Measurements from ENCODE around the gene CMTM5.

CMTM5 gene

GRCh38 chr14:23376482-23377197 lies at the start of gene CMTM5:
CMTM5 (plus strand) TSS chr14:23377046; CDS start chr14:23377252, 206 bp downstream.
- DNase-seq: no peak

GRCh38 chr14:23327947-23328744 lies 48.7 kb upstream of the CMTM5 start:
- DNase-seq: peak; percentile 35

DNA sequence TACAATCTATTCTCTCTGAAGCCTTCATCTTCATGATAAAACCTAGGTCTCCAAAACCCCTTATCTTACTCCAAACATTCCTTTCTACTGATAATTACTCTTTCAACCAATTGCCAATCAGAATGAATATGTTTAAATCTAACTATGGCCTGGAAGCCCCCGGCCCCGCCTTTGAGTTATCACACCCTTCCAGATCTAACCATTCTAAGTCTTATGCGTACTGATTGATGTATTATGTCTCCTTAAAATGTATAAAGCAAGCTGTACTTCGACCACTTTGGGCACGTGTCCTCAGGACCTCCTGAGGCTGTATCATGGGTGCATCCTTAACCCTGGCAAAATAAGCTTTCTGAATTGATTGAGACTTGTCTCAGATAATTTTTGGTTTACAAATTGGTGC lies 41.2 kb upstream of the CMTM5 start:
- DNase-seq: no peak

- no peak for DNase-seq
Measured at GRCh38 chr14:23339506-23340268, 37.2 kb upstream of the CMTM5 start.

- no peak for DNase-seq
Measured at GRCh38 chr14:23344481-23344880, 32.4 kb upstream of the CMTM5 start.

DNA sequence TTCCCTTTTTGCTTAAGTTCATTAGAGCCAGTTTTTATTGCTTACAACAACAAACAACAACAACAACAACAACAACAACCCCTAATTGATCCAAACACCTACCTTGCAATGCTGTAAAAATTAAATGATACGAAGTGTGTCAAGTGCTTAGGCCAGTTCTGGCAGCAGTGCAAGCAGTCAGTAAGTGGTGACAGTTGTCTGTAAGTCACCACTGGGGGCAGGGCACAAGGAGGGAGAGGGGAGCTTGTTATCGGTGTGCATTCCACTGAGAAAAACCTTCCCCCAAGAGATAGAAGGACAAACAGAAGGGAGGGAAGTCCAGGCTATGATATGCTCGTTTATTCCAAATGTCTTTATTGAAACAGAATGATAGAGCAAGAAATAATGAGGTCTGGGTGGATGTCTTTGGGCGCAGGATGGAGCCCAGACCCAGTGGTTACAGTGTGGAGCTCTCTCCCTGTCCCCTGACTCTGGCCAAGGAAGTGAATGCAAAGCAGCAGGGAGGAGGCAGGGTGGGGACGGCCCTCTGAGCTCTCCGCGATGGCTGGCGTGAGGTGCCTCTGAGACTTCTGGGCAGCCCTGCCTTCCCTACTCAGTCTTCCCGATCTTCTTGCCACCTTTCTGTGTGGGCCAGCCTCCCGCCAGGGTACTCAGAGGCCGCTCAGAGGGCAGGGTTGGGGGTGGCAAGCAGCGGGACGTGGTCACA lies 30.7 kb upstream of the CMTM5 start:
- no peak for DNase-seq

DNA sequence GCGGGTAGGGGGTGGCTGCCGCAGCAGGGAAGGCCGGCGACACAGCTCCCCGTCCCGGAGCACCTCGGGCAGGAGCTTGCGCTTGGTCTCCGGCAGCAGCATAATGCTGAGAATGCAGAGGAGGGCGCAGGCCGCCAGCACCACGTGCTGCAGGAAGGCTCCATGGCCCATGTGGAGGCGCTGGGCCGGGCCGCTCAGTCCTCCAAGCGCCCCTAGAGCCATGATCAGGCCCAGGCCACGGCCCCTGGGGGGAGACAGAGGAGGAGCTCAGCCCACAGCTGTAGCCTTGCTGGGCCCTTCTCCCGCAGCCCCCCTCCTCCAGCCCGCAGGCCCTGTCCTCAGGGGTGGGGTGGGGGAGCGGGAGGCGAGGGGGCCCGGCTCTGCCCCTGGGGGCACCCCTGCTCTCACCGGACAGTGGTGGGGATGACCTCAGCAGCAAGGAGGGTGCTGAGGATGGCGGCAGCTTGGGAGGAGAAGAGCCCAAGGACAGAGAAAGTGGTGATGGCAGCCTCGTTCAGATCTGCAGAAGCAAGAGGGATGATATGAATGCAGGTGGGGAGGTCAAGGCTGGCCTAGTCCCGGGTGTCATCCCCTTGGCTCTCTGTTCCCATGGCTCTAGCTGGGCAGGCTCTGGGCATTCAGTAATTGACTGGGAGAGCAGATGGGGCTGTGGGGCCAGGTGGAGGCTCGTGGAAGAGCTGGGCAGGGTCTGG lies 30.0 kb upstream of the CMTM5 start:
- DNase-seq: no peak

DNA sequence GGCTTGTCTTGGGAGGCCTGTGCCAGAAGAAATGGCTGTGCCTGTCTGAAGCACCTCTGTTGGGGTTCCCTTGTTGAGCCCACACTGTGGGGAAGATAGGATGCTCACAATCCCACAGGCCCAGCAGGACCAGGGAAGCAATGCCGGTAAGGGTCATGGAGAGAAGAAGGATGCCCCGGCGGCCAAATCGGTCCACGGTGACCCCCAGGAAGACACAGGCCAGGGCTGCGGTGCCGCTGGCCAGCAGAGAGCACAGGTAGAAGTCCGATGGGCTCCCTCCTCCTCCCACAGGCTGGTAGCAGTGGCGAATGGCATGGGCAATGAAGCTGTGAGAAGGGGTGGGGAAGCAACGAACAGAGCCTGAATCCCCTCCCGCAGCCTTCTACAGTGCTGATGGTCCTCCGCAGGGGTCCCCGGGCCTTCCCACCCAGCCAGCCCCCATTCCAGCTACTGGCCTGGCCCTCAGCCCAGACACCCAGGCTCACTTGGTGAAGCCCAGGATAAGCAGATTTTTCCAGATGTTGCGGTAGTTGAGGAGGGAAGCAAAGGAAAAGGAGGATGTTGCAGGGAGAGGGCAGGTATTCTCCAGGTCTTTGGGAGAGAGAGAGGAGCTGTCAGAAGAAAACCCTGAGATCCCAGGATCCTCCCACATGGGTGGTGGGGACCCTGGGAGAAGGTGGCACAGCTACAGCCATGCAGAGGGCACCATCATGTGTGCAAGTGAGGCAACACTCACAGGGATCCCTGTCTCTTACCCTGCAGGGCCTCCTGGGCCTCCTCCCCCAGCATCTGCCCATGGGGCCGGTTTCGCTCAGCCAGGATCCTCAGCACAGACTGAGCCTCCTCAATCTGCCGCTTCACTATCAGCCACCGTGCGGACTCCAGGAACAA lies 29.2 kb upstream of the CMTM5 start:
- no peak for DNase-seq

DNA sequence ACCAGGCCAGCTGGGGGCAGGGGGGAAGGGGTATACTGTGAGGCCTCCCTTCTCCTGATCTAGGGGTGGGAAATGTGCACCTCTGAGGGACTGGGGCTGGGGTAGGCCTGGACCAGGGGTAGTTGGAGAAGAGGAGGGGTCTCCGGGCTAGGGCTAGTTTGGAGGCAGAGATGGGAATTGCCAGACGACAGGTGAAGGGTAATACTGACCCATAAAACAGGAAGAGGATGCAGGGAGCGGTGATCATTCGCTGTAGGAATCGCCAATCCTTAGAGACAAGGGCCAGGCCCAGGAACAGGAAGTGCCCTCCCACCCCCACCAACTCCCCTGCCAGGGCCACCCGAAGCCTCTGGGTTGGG lies 28.6 kb upstream of the CMTM5 start:
- no peak for DNase-seq

GRCh38 chr14:23349156-23349845 lies 27.5 kb upstream of the CMTM5 start:
- no peak for DNase-seq

DNA sequence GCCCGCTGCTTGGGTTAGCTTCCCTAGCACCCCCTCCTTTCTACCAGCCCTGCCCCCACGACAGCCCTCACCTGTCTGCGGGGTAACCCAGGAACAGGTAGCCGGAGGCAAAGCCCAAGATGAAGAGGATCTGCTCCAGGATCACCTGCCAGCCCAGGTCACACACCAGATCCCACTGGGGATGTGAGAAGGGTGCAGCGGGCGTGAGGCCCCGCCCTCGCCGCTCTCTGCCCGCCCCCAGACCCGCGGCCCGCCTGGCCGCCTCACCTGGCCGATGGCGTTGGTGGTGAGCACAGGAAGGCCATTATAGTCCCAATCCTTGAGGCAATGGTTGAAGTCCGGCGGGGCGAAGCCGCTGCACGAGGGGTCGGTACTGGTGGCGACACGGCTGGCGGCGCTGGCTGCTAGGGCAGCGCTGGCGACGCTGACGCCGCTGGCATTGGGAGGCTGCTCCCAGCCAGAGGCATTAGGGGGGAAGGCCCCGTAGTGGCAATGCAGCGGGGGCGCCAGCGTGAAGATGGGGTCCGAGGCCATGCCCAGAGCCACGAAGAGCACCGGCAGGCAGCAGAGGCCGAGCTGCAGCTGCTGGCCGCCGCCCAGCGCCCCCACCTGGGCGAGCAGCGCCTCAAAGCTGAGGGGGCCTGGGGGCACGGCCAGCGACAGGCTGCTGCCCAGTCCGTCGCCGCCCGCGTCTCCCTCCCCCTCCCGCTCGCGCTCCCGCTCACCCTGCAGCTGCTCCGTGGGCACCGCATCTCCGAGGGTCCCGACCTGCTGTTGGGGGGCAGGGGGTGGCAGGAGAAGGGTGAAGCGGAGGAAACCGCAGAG lies 25.0 kb upstream of the CMTM5 start:
- DNase-seq: no peak

- DNase-seq: peak; percentile 51
Measured at GRCh38 chr14:23352506-23353432, 24.1 kb upstream of the CMTM5 start, which contains the start of gene SLC22A17. SLC22A17 (minus strand) TSS chr14:23352887.

- no peak for DNase-seq
Measured at GRCh38 chr14:23353433-23353780, 23.4 kb upstream of the CMTM5 start.

DNA sequence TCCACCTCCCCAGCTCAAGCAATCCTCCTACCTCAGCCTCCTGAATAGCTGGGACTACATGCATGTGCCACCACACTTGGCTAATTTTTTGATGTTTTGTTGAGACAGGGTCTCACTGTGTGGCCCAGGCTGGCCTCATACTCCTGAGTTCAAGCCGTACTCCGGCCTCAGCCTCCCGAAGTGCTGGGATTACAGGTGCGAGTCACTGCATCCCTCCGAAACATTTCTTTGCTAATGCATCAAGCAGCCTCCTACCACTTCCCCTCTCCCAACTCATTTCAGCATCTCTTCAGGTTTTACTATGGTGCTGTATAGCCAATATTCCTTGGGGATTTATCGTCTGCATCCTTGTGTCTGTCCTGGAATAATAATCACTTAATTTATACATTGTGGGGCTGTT lies 21.9 kb upstream of the CMTM5 start:
- DNase-seq: no peak

- no peak for DNase-seq
Measured at GRCh38 chr14:23355871-23356435, 20.9 kb upstream of the CMTM5 start.

DNA sequence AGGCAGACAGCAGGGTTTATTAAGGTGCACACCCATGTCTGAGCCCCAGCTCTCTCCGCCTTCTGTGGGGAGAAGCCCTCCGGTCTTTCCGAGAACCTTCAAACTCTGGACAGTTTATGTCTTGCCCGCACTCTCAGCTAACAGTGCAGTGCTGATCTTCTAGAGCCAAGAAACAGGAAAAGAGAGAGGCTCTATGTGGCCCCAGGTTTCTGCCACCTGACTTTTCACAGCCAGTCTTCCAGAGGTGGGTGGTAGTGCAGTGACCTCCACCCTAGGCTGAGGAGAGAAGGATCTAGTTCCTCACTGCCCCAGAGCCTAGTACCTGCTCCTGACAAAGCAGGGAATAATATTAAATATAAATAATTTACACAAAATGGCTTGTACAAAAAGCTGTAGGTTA lies 20.2 kb upstream of the CMTM5 start:
- DNase-seq: no peak

GRCh38 chr14:23357261-23357660 lies 19.6 kb upstream of the CMTM5 start:
- DNase-seq: no peak

GRCh38 chr14:23358042-23358441 lies 18.8 kb upstream of the CMTM5 start:
- DNase-seq: no peak

All from stimulated activated CD4-positive, alpha-beta T cell treated with anti-CD3 and anti-CD28 coated beads, Interleukin-12 subunit alpha, Interleukin-12 subunit beta, amount 100 ng/mL, for 4 hours (primary cell).